PC-3 (cell line): ENCODE data around the gene IFNAR1.

ENCODE experiments used
- EZH2 ChIP-seq: fragments of 300-600 bp; sonication (generic); IDR thresholded peaks from one replicate; pipeline ENCODE4 v1.6.1; 2017; ENCODE audit warnings: antibody characterized with exemption, mild to moderate bottlenecking, low read length; ENCODE audit not compliant: unreplicated experiment
- TF ChIP-seq, protein P1 (sequence below): fragments of 300-600 bp; sonication (generic); conservative IDR thresholded peaks from 2 replicates; pipeline ENCODE4 v1.5.1; 2017; ENCODE audit warnings: antibody characterized with exemption, low read depth, mild to moderate bottlenecking, low read length

DNA sequence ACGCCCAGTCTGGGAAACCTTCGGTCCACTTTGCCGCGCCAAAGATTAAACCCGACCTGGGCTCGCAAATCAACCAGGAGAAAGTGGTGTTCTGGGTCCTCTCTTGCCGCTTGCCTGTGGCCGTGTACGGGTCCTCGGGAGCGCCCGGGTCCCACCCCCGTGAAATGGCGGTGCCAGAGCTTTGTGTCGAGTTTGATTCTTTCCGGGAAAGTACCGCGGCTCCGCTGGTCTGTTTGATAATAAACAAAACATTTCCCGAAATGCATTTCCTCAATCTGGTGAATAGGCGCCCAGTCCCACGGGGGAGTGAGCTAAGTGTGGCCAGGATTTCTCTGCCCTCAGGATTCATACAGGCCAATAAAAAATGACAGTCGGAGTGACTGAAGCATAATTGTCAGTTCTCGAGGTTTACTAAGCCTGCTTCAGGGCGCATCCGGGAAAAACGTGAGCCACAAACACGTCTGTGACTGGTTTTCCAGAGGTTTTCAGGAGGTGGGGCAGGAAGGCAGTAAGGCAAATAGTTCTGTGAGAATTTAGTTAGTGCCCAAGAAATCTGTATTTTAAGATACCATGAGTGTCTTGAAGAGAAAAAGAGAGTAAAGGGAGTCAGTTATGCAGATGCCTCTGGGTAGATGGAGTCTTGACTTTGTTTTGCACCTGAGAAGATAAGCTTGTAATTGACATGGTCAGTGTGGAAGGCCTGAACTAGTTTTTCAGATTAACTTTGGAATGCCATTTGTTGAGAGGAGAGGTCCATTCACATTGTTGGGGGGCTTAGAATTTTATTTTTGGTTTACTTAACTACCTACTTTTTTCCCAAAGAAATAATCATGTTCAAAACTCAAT lies 675 bp downstream of the IFNAR1 start:
- TF ChIP-seq, protein P1, sequence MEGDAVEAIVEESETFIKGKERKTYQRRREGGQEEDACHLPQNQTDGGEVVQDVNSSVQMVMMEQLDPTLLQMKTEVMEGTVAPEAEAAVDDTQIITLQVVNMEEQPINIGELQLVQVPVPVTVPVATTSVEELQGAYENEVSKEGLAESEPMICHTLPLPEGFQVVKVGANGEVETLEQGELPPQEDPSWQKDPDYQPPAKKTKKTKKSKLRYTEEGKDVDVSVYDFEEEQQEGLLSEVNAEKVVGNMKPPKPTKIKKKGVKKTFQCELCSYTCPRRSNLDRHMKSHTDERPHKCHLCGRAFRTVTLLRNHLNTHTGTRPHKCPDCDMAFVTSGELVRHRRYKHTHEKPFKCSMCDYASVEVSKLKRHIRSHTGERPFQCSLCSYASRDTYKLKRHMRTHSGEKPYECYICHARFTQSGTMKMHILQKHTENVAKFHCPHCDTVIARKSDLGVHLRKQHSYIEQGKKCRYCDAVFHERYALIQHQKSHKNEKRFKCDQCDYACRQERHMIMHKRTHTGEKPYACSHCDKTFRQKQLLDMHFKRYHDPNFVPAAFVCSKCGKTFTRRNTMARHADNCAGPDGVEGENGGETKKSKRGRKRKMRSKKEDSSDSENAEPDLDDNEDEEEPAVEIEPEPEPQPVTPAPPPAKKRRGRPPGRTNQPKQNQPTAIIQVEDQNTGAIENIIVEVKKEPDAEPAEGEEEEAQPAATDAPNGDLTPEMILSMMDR = no peak
- no peak for TF ChIP-seq EZH2
